Neural progenitor cell (in vitro differentiated cells): Measurements from ENCODE around the gene TCF7L2. TPM values are rescaled to one million over a fixed set of nuclear protein-coding genes. Genes with fewer than 3 reads are reported as not detected.

ENCODE experiments used
- DNase-seq: peaks from one replicate; pipeline ENCODE4 v3.0.0-alpha.2; 2016; ENCODE audit warnings: low spot score
- H2AFZ ChIP-seq: fragments of 200-600 bp; sonication (generic); replicated peaks from 2 replicates; pipeline ENCODE4 v1.6.1; 2016; ENCODE audit warnings: antibody characterized with exemption
- H3F3A ChIP-seq: fragments of 200-600 bp; sonication (generic); 2 replicates; pipeline ENCODE4 v1.6.1; 2016; ENCODE audit warnings: antibody characterized with exemption, low read depth
- H3K27ac ChIP-seq: fragments of 200-600 bp; sonication (generic); 2 replicates; pipeline ENCODE4 v1.5.1; 2016; ENCODE audit warnings: mild to moderate bottlenecking
- H3K27me3 ChIP-seq: fragments of 200-600 bp; sonication (generic); 2 replicates; pipeline ENCODE4 v1.6.1; 2016; ENCODE audit warnings: mild to moderate bottlenecking, moderate library complexity
- H3K36me3 ChIP-seq: fragments of 200-600 bp; sonication (generic); 2 replicates; pipeline ENCODE4 v1.5.1; 2016
- H3K4me1 ChIP-seq: fragments of 200-600 bp; sonication (generic); 2 replicates; pipeline ENCODE4 v1.6.1; 2016; ENCODE audit warnings: mixed run types
- H3K4me2 ChIP-seq: fragments of 200-600 bp; sonication (generic); 2 replicates; pipeline ENCODE4 v1.6.1; 2016
- H3K4me3 ChIP-seq: fragments of 200-600 bp; sonication (generic); 2 replicates; pipeline ENCODE4 v1.5.1; 2016
- H3K79me2 ChIP-seq: fragments of 200-600 bp; sonication (generic); 2 replicates; pipeline ENCODE4 v1.6.1; 2016; ENCODE audit warnings: low read depth
- H3K9ac ChIP-seq: fragments of 200-600 bp; sonication (generic); 2 replicates; pipeline ENCODE4 v1.6.1; 2016
- H3K9me3 ChIP-seq: fragments of 200-600 bp; sonication (generic); 2 replicates; pipeline ENCODE4 v1.5.1; 2016; ENCODE audit warnings: low read depth
- H4K20me1 ChIP-seq: fragments of 200-600 bp; sonication (generic); 2 replicates; pipeline ENCODE4 v1.6.1; 2016; ENCODE audit warnings: low read depth
- H3K27ac Mint-ChIP-seq: 3 replicates; pipeline ENCODE4 v1.8.0; 2021; ENCODE audit warnings: mixed read lengths
- H3K27me3 Mint-ChIP-seq: 2 replicates; pipeline ENCODE4 v1.8.0; 2022; ENCODE audit warnings: low read depth, mild to moderate bottlenecking, inconsistent platforms, moderate library complexity, mixed read lengths; ENCODE audit not compliant: insufficient read depth
- H3K36me3 Mint-ChIP-seq: 3 replicates; pipeline ENCODE4 v1.8.0; 2021; ENCODE audit warnings: mixed read lengths
- H3K4me1 Mint-ChIP-seq: 3 replicates; pipeline ENCODE4 v1.8.0; 2021; ENCODE audit warnings: mixed read lengths
- H3K4me3 Mint-ChIP-seq: 3 replicates; pipeline ENCODE4 v1.8.0; 2021; ENCODE audit warnings: mild to moderate bottlenecking, moderate library complexity, mixed read lengths
- H3K9me3 Mint-ChIP-seq: 3 replicates; pipeline ENCODE4 v1.8.0; 2020; ENCODE audit warnings: mixed read lengths
- EZH2 ChIP-seq: fragments of 200-600 bp; sonication (generic); IDR thresholded peaks from 2 replicates; pipeline ENCODE4 v1.6.1; 2017; ENCODE audit warnings: antibody characterized with exemption, mild to moderate bottlenecking, moderate library complexity
- EZH2phosphoT487 ChIP-seq: fragments of 200-600 bp; sonication (generic); IDR thresholded peaks from 2 replicates; pipeline ENCODE4 v1.6.1; 2017; ENCODE audit warnings: antibody characterized with exemption
- total RNA-seq: library from RNA; depleted of rRNA; stranded (reverse); fragments of >200 nt; gene quantifications from 2 replicates; pipeline ENCODE4 v1.2.3, GENCODE V29; 2015; ENCODE audit warnings: low replicate concordance
- TF ChIP-seq, protein P1 (sequence below): fragments of 200-600 bp; sonication (generic); IDR thresholded peaks from 2 replicates; pipeline ENCODE4 v1.5.1; 2017; ENCODE audit warnings: antibody characterized with exemption, mild to moderate bottlenecking

The TCF7L2 gene
- total RNA-seq, 1 donor from 2014 or later: 12.3 TPM

DNA sequence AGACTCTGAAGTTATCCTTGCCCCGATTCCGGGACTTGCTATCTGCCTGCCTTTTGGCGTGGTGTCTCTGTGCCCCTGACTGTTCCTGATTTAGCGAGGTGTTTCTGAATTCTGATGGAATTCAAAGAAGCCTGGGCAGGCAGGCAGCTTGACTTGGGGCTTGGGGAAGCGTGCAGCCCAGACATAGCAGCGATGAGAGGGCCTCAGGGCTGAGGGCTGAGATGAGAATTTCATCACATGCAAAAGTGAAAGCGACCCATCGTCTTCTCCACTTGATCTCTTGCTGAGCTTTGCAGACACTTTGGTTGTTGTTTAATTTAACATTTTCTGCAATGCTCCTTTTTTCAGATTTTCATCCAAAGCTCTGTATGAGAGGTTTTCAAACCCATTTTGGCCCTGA, 57.8 kb downstream of the TCF7L2 start:
- Histone ChIP-seq H3K27me3 (no peaks in the 10 kb centered on the region), H3K4me3 (no peak overlapping the region), H2AFZ (no peak overlapping the region), H4K20me1 (peaks cover 88% of the 10 kb centered on the region), H3K4me2 (no peak overlapping the region), H3K36me3 (no peaks in the 10 kb centered on the region), H3K79me2 (peaks cover 100% of the 10 kb centered on the region), H3F3A (peaks cover 22% of the 10 kb centered on the region), H3K4me1 (peaks cover 22% of the 10 kb centered on the region), H3K9ac (no peak overlapping the region), H3K9me3 (no peaks in the 10 kb centered on the region), H3K27ac (no peak overlapping the region)
- Mint-ChIP-seq H3K9me3 (peaks cover 10% of the 10 kb centered on the region), H3K27me3 (peaks cover 4% of the 10 kb centered on the region), H3K4me1 (peaks cover 42% of the 10 kb centered on the region), H3K36me3 (peaks cover 50% of the 10 kb centered on the region), H3K27ac (no peak overlapping the region), H3K4me3 (no peak overlapping the region)
- TF ChIP-seq EZH2 (no peak), EZH2phosphoT487 (no peak)
- TF ChIP-seq, protein P1, sequence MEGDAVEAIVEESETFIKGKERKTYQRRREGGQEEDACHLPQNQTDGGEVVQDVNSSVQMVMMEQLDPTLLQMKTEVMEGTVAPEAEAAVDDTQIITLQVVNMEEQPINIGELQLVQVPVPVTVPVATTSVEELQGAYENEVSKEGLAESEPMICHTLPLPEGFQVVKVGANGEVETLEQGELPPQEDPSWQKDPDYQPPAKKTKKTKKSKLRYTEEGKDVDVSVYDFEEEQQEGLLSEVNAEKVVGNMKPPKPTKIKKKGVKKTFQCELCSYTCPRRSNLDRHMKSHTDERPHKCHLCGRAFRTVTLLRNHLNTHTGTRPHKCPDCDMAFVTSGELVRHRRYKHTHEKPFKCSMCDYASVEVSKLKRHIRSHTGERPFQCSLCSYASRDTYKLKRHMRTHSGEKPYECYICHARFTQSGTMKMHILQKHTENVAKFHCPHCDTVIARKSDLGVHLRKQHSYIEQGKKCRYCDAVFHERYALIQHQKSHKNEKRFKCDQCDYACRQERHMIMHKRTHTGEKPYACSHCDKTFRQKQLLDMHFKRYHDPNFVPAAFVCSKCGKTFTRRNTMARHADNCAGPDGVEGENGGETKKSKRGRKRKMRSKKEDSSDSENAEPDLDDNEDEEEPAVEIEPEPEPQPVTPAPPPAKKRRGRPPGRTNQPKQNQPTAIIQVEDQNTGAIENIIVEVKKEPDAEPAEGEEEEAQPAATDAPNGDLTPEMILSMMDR: no peak
- DNase-seq: no peak

GRCh38 chr10:113011592-113012374, 61.7 kb downstream of the TCF7L2 start:
- Mint-ChIP-seq H3K4me1 (peaks cover 41% of the 10 kb centered on the region), H3K36me3 (peaks cover 37% of the 10 kb centered on the region)
- H4K20me1 ChIP-seq: peaks cover 88% of the 10 kb centered on the region

GRCh38 chr10:113015201-113015600, 65.2 kb downstream of the TCF7L2 start:
- Histone ChIP-seq H4K20me1 (peaks cover 92% of the 10 kb centered on the region), H3F3A (peaks cover 56% of the 10 kb centered on the region), H3K9me3 (no peaks in the 10 kb centered on the region), H3K9ac (no peak overlapping the region), H2AFZ (no peak overlapping the region), H3K79me2 (peaks cover 100% of the 10 kb centered on the region), H3K4me3 (no peak overlapping the region), H3K27ac (no peak overlapping the region), H3K4me2 (no peak overlapping the region), H3K36me3 (no peaks in the 10 kb centered on the region), H3K4me1 (peaks cover 38% of the 10 kb centered on the region), H3K27me3 (no peaks in the 10 kb centered on the region)
- Mint-ChIP-seq H3K4me3 (no peak overlapping the region), H3K36me3 (peaks cover 13% of the 10 kb centered on the region), H3K27me3 (peaks cover 4% of the 10 kb centered on the region), H3K4me1 (peaks cover 50% of the 10 kb centered on the region), H3K27ac (no peak overlapping the region), H3K9me3 (peaks cover 8% of the 10 kb centered on the region)
- TF ChIP-seq, protein P1: no peak
- no peak for TF ChIP-seq EZH2phosphoT487
- TF ChIP-seq EZH2: no peak
- no peak for DNase-seq

More at GRCh38 chr10:113011592-113012374, 61.7 kb downstream of the TCF7L2 start:
- TF ChIP-seq, protein P1: no peak
- no peak for TF ChIP-seq EZH2
- no peak for TF ChIP-seq EZH2phosphoT487
- H3K36me3 ChIP-seq: no peaks in the 10 kb centered on the region
- H3K9me3 ChIP-seq: no peaks in the 10 kb centered on the region
- Mint-ChIP-seq H3K27me3 (peaks cover 5% of the 10 kb centered on the region), H3K4me3 (no peak overlapping the region), H3K9me3 (peaks cover 10% of the 10 kb centered on the region), H3K27ac (no peak overlapping the region)
- no peak overlapping the region for H3K4me2 ChIP-seq
- peaks cover 12% of the 10 kb centered on the region for H3K4me1 ChIP-seq
- no peak for DNase-seq
- H2AFZ ChIP-seq: no peak overlapping the region
- H3K4me3 ChIP-seq: no peak overlapping the region
- peaks cover 100% of the 10 kb centered on the region for H3K79me2 ChIP-seq
- H3K9ac ChIP-seq: no peak overlapping the region
- peaks cover 28% of the 10 kb centered on the region for H3F3A ChIP-seq
- H3K27me3 ChIP-seq: no peaks in the 10 kb centered on the region
- H3K27ac ChIP-seq: no peak overlapping the region
